Inflammatory macrophage treated with lipopolysaccharide for 4 hours (primary cell): ENCODE data around the gene CCR1.

Source experiments
- DNase-seq: peaks from one replicate; pipeline ENCODE4 v3.0.0-alpha.2; 2020

Gene CCR1

GRCh38 chr3:46209746-46210470 lies 1.8 kb upstream of the CCR1 start:
- peak; percentile 71 for DNase-seq

- DNase-seq, result no peak
Observed at GRCh38 chr3:46209053-46209452, 940 bp upstream of the CCR1 start.

GRCh38 chr3:46207514-46207913 lies 599 bp downstream of the CCR1 start:
- peak; percentile 62 for DNase-seq

GRCh38 chr3:46206282-46207015 lies 1.7 kb downstream of the CCR1 start:
- DNase-seq, result peak; percentile 65

- peak; percentile 38 for DNase-seq
Observed at GRCh38 chr3:46205286-46205960, 2.7 kb downstream of the CCR1 start.

- DNase-seq, result no peak
Observed at GRCh38 chr3:46203681-46204080, 4.4 kb downstream of the CCR1 start.

- DNase-seq, result peak; percentile 64
Observed at GRCh38 chr3:46202535-46202934, 5.6 kb downstream of the CCR1 start.

GRCh38 chr3:46200790-46201189 lies 7.3 kb downstream of the CCR1 start:
- DNase-seq, result peak; percentile 52

- no peak for DNase-seq
Observed at GRCh38 chr3:46200211-46200610, 7.9 kb downstream of the CCR1 start.

- DNase-seq, result no peak
Observed at GRCh38 chr3:46196261-46196957, 11.7 kb downstream of the CCR1 start.

- no peak for DNase-seq
Observed at GRCh38 chr3:46194868-46195553, 13.1 kb downstream of the CCR1 start.

GRCh38 chr3:46193436-46193835 lies 14.7 kb downstream of the CCR1 start:
- DNase-seq, result peak; percentile 94

- DNase-seq, result no peak
Observed at GRCh38 chr3:46192939-46193338, 15.2 kb downstream of the CCR1 start.

GRCh38 chr3:46191730-46192129 lies 16.4 kb downstream of the CCR1 start:
- DNase-seq, result peak; percentile 93

GRCh38 chr3:46188708-46189107 lies 19.4 kb downstream of the CCR1 start:
- no peak for DNase-seq

- peak; percentile 70 for DNase-seq
Observed at GRCh38 chr3:46187876-46188275, 20.2 kb downstream of the CCR1 start.

- DNase-seq, result no peak
Observed at GRCh38 chr3:46187341-46187700, 20.8 kb downstream of the CCR1 start.

- DNase-seq, result peak; percentile 52
Observed at GRCh38 chr3:46186471-46187340, 21.4 kb downstream of the CCR1 start.

- peak; percentile 79 for DNase-seq
Observed at GRCh38 chr3:46184469-46184868, 23.6 kb downstream of the CCR1 start.

- DNase-seq, result peak; percentile 58
Observed at GRCh38 chr3:46183330-46183729, 24.8 kb downstream of the CCR1 start.

GRCh38 chr3:46168583-46169345 lies 39.3 kb downstream of the CCR1 start:
- no peak for DNase-seq
